IMR-90 (cell line): ENCODE results near the gene NEO1. TPM values are rescaled to one million over a fixed set of nuclear protein-coding genes. Genes with fewer than 3 reads are reported as not detected.

ENCODE experiments used
- ATAC-seq: fragments of 200-7000 bp; cut with Tn5 transposase; 2 replicates; pipeline ENCODE4 v1.9.1; 2020; ENCODE audit warnings: low read depth, mild to moderate bottlenecking, moderate library complexity
- BruUV-seq: library from RNA; stranded (reverse); fragments of 400-500 nt; replicated peaks from 2 replicates; lab custom pipeline; 2021; lab: Mats Ljungman, UMichigan
- CTCF ChIA-PET: fragments of 300-600 bp; formaldehyde crosslinking; extraction: SDS; loops from one replicate; lab custom pipeline; 2021; ENCODE audit warnings: antibody characterized with exemption; lab: Yijun Ruan, JAX
- POLR2A ChIA-PET: fragments of 300-600 bp; sonication (Branson Sonifier 250); formaldehyde crosslinking; loops from one replicate; lab custom pipeline; 2022; ENCODE audit warnings: antibody characterized with exemption; ENCODE audit not compliant: unreplicated experiment; lab: Charles Lee
- DNase-seq: peaks from one replicate; pipeline ENCODE4 v3.0.0; 2013
- H2AFZ ChIP-seq: replicated peaks from 2 replicates; pipeline ENCODE3; 2013; ENCODE audit warnings: low read length, mild to moderate bottlenecking; ENCODE audit not compliant: poor library complexity
- H2AK5ac ChIP-seq: 2 replicates; pipeline ENCODE4 v1.6.1; 2013; ENCODE audit warnings: low read depth, low read length, inconsistent platforms
- H2AK9ac ChIP-seq: replicated peaks from 2 replicates; pipeline ENCODE3; 2013; ENCODE audit warnings: mild to moderate bottlenecking, low read depth, low read length, moderate library complexity; ENCODE audit not compliant: poor library complexity
- H2BK120ac ChIP-seq: 2 replicates; pipeline ENCODE4 v1.6.1; 2013; ENCODE audit warnings: low read depth, low read length, inconsistent platforms
- H2BK15ac ChIP-seq: 3 replicates; pipeline ENCODE4 v1.6.1; 2013; ENCODE audit warnings: low read depth, low read length, inconsistent platforms
- H2BK20ac ChIP-seq: 2 replicates; pipeline ENCODE4 v1.6.1; 2013; ENCODE audit warnings: low read depth, mild to moderate bottlenecking, inconsistent platforms, low read length, moderate library complexity
- H2BK5ac ChIP-seq: 2 replicates; pipeline ENCODE4 v1.6.1; 2013; ENCODE audit warnings: mild to moderate bottlenecking, low read depth, low read length, inconsistent platforms; ENCODE audit not compliant: poor library complexity, severe bottlenecking
- H3K14ac ChIP-seq: replicated peaks from 2 replicates; pipeline ENCODE4 v1.6.1; 2013; ENCODE audit warnings: low read depth, low read length, inconsistent platforms
- H3K18ac ChIP-seq: 2 replicates; pipeline ENCODE4 v1.6.1; 2013; ENCODE audit warnings: low read depth, low read length, control low read depth
- H3K23ac ChIP-seq: 2 replicates; pipeline ENCODE4 v1.6.1; 2013; ENCODE audit warnings: low read depth, low read length, inconsistent platforms
- H3K27ac ChIP-seq: 2 replicates; pipeline ENCODE4 v1.5.1; 2013; ENCODE audit warnings: mild to moderate bottlenecking, control low read depth, low read length; ENCODE audit not compliant: insufficient read depth
- H3K27me3 ChIP-seq: 2 replicates; pipeline ENCODE4 v1.6.1; 2013; ENCODE audit warnings: low read length; ENCODE audit not compliant: control insufficient read depth, insufficient read depth
- H3K36me3 ChIP-seq: 2 replicates; pipeline ENCODE4 v1.6.1; 2013; ENCODE audit warnings: low read length, mixed read lengths; ENCODE audit not compliant: control insufficient read depth, insufficient read depth
- H3K4ac ChIP-seq: 2 replicates; pipeline ENCODE4 v1.6.1; 2013; ENCODE audit warnings: low read depth, low read length, inconsistent platforms
- H3K4me1 ChIP-seq: 2 replicates; pipeline ENCODE4 v1.6.1; 2013; ENCODE audit warnings: low read length, mixed read lengths; ENCODE audit not compliant: control insufficient read depth, insufficient read depth
- H3K4me2 ChIP-seq: 2 replicates; pipeline ENCODE4 v1.6.1; 2013; ENCODE audit warnings: low read depth, mild to moderate bottlenecking, control low read depth, low read length, moderate library complexity
- H3K4me3 ChIP-seq: 2 replicates; pipeline ENCODE4 v1.5.1; 2013; ENCODE audit warnings: low read depth, mild to moderate bottlenecking, control low read depth, low read length, moderate library complexity; ENCODE audit not compliant: insufficient read depth
- H3K56ac ChIP-seq: 2 replicates; pipeline ENCODE4 v1.6.1; 2013; ENCODE audit warnings: low read length, inconsistent platforms; ENCODE audit not compliant: insufficient read depth; ENCODE audit errors: extremely low read depth
- H3K79me1 ChIP-seq, 2 experiments: 2 replicates each; pipeline ENCODE4 v1.6.1; 2013; ENCODE audit warnings: low read length in 2 of 2, inconsistent platforms in 1 of 2, low read depth in 1 of 2
- H3K9ac ChIP-seq: 2 replicates; pipeline ENCODE4 v1.6.1; 2013; ENCODE audit warnings: low read depth, low read length, control low read depth
- H3K9me1 ChIP-seq: 2 replicates; pipeline ENCODE4 v1.6.1; 2013; ENCODE audit warnings: low read length, inconsistent platforms; ENCODE audit not compliant: insufficient read depth
- H3K9me3 ChIP-seq: 2 replicates; pipeline ENCODE4 v1.6.1; 2013; ENCODE audit warnings: low read length; ENCODE audit not compliant: control insufficient read depth, insufficient read depth
- H4K20me1 ChIP-seq: 2 replicates; pipeline ENCODE4 v1.6.1; 2013; ENCODE audit warnings: low read length, inconsistent platforms; ENCODE audit not compliant: insufficient read depth
- H4K5ac ChIP-seq: 2 replicates; pipeline ENCODE4 v1.6.1; 2013; ENCODE audit warnings: mild to moderate bottlenecking, low read depth, low read length, control low read depth
- H4K8ac ChIP-seq, 2 experiments: 2 replicates each; pipeline ENCODE4 v1.6.1; 2013; ENCODE audit warnings: low read depth in 2 of 2, low read length in 2 of 2, control low read depth in 1 of 2, inconsistent platforms in 1 of 2
- H4K91ac ChIP-seq: 2 replicates; pipeline ENCODE4 v1.6.1; 2013; ENCODE audit warnings: low read depth, low read length, inconsistent platforms; ENCODE audit not compliant: insufficient read depth
- CEBPB ChIP-seq: IDR thresholded peaks from 2 replicates; pipeline ENCODE4 v1.6.1; 2012; ENCODE audit warnings: low read depth, low read length, improper control_type of control experiment
- WGBS, 2 experiments: methylation state at CpG; one replicate each; pipeline versions ENCODE4 v1.1.5 to v1.1.7; 2013; ENCODE audit warnings: missing lambda C conversion rate in 2 of 2; ENCODE audit not compliant: insufficient read length in 1 of 2; ENCODE audit errors: extremely low coverage in 2 of 2; 5-methylcytosine and 5-hydroxymethylcytosine counted together
- dilution Hi-C: fragments of 300-500 bp; cut with HindIII; formaldehyde crosslinking; loops from one replicate; pipeline ENCODE4 v1.14.3; 2018; ENCODE audit warnings: low sequenced_read_pairs; ENCODE audit not compliant: unreplicated experiment
- in situ Hi-C: fragments of 300-500 bp; cut with MboI; formaldehyde crosslinking; loops from 3 replicates; pipeline ENCODE4 v1.14.3; 2019; ENCODE audit warnings: low sequenced_read_pairs, inconsistent platforms, mixed read lengths
- intact Hi-C: fragments of 100-400 bp; cut with micrococcal nuclease; formaldehyde crosslinking; loops from 2 replicates; pipeline ENCODE4 v1.10.0; 2022
- polyA plus RNA-seq, 3 experiments: library from polyadenylated mRNA; depleted of rRNA; stranded (reverse); fragments of >200 nt; gene quantifications; 2 replicates each; pipeline ENCODE4 v1.2.3, GENCODE V29; 2012; ENCODE audit warnings: low replicate concordance in 1 of 3
- total RNA-seq: library from RNA; depleted of rRNA; stranded (reverse); fragments of >200 nt; gene quantifications from 2 replicates; pipeline ENCODE4 v1.2.3, GENCODE V29; 2012

NEO1 gene
- total and polyA plus RNA-seq, 2 of the 4 experiments (the other 2 are of a cell fraction) = 16.3 to 18.5 TPM

GRCh38 chr15:73006523-73006922, 45.7 kb upstream of the NEO1 start:
- Histone ChIP-seq H3K4me1 (peaks cover 1% of the 10 kb centered on the region; the same call in 1 of the 2 replicates), H3K27ac (no peak overlapping the region), H2BK120ac (no peak overlapping the region), H3K9me3 (no peaks in the 10 kb centered on the region), H3K14ac (no peak overlapping the region), H4K8ac (no peak overlapping the region), H2AK5ac (no peak overlapping the region), H3K27me3 (no peaks in the 10 kb centered on the region; the same call in 1 of the 2 replicates), H3K4me2 (no peak overlapping the region), H2BK15ac (no peak overlapping the region), H3K9ac (no peak overlapping the region), H3K18ac (no peak overlapping the region), H3K79me1 (no peaks in the 10 kb centered on the region), H2AK9ac (no peak overlapping the region), H4K91ac (no peak overlapping the region), H3K9me1 (peaks cover 11% of the 10 kb centered on the region), H3K4ac (no peak overlapping the region), H4K5ac (no peak overlapping the region), H2AFZ (no peak overlapping the region), H3K56ac (no peak overlapping the region), H3K4me3 (no peak overlapping the region), H2BK5ac (no peak overlapping the region), H4K20me1 (no peaks in the 10 kb centered on the region), H3K36me3 (no peaks in the 10 kb centered on the region), H3K23ac (no peak overlapping the region), H2BK20ac (no peak overlapping the region)
- no peak for ATAC-seq
- intact Hi-C loops = no loop called here
- ChIA-PET POLR2A (no interaction called here), CTCF (interaction anchor here (1.4 kb wide), 1 partner anchor 73 kb away, joined by 4 read pairs; no protein-coding TSS in a partner anchor)
- dilution Hi-C loops = no loop called here
- no CpG with 5 or more reads among the region's 1 CpG for WGBS, 2 experiments
- no peak for DNase-seq
- no TSS peak for BruUV-seq
- in situ Hi-C loops = no loop called here
- TF ChIP-seq CEBPB = no peak
